Embryonic facial prominence (tissue), 1 donor: Measurements from ENCODE around the gene NPPC.
A peak's percentile ranks its signal among the peaks of the same experiment; 100 is the strongest.
"Not testable (repeated sequence)": the region's sequence is repeated elsewhere in the genome, so short reads cannot be mapped to it uniquely, and the experiment has no call there.

Experiments used
- DNase-seq: peaks from one replicate; pipeline ENCODE4 v3.0.0-alpha.2; 2016; ENCODE audit errors: extremely low spot score

The NPPC gene, protein sequence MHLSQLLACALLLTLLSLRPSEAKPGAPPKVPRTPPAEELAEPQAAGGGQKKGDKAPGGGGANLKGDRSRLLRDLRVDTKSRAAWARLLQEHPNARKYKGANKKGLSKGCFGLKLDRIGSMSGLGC

DNA sequence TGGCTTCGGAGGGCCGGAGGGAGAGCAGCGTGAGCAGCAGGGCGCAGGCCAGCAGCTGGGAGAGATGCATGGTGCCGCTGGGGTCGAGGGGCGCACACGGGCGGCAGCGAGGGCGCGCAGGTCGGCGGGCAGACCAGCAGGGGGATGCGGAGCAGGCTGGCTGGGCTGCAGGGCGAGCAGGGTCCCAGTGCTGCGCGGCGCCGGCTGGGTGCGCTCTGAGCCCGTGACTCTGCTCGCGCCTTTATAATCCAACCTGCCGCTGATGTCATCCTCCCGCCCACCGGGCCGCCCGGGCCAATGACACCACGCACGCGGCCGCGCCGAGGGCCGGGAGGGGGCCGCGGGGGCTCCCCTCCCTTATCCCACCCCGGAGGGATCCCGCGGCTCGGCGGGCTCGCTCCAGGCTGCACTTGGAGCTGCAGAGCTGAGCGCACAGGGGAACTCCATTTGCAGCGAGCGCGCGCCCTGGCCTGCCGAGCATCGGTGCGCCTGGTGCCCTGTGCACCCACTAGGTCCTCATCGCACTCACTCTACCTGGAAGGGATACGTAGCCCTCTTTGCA, at the start of gene NPPC:
NPPC (minus strand) TSS at position 217 of the 562 bp plus-strand sequence; CDS start at position 70, 147 bp downstream.
- peak; percentile 27 for DNase-seq

DNA sequence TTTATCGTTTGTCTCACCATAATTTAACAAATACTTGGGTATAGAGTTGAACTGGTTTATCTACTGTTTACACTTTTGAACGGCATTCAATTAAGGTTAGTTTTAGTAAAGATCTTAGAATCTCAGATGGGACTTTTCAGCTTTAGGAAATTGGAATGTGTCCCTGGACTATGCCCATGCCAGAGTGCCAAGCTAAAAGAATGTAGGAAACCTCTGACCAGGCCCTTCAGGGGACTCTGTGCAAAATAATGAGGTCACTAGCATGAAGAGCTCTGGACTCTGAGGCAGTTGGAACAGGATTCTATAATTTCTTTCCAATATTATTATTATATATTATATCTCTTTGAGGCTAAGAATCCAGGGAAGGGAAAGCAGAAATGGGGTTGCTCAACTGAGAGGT, 48.8 kb upstream of the NPPC start:
- no peak for DNase-seq

DNA sequence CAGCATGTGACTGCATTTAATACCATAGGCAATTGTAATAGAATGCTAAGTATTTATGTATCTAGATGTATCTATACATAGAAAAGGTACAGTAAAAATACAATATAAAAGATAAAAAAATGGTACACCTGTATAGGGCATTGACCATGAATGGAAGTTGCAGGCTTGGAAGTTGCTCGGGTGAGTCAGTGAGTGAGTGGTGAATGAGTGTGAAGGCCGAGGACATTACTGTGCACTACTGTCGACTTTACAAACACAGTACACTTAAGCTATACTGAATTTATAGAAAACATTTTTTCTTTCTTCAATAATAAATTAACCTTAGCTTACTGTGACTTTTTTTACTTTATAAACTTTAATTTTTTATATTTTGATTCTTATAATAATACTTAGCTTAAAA, 44.3 kb upstream of the NPPC start:
- no peak for DNase-seq

DNA sequence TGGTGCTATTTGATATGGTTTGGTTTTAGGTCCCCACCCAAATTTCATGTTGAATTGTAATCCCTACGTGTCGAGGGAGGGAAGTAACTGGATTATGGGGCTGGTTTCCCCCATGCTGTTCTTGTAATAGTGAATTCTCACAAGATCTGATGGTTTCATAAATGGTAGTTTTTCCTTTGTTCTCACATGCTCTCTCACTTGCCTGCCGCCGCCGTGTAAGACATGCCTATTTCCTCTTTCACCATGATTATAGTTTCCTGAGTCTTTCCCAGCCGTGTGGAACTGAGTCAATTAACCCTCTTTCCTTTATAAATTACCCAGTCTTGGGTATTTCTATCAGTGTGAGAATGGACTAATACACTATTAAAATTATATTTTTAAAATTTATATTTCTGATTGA, 42.6 kb upstream of the NPPC start:
- no peak for DNase-seq

DNA sequence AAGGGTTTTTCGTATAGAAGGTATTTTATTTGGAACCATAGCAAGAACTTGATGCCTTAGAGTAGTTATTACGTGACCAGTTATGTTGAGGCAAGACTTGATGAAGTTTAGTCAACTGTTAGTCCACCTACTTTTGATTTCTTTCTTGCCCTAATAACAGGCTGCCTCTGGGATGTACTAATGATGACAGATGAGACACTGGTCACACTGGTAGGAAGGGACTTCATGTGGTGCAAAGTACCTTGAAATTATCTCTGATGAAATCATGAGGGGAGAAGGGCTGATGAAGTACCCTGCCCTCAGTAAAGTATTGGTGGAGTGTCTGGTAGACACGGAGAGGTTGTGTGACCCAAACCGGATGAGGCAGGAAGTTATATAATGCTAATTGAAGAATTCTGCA, 40.7 kb upstream of the NPPC start:
- no peak for DNase-seq

DNA sequence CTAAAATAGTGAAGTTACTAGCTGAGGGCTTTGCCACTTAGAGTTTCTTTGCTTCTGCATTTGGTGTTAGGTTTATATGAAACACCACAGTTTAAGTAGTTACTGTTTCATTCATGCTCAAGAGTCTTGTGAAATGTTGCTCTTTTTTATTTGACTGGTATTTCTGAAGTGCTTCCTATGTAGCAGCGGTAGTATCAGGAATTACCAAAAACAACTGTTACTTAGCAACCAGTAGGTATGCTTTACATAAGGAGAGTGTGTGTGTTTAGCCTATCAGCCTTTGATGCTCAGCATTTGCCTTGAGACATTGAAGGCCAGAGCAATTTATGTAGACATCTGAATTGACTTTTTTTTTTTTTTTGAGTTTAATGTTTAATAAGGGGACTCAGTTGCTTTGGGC, 38.9 kb upstream of the NPPC start:
- no peak for DNase-seq

DNA sequence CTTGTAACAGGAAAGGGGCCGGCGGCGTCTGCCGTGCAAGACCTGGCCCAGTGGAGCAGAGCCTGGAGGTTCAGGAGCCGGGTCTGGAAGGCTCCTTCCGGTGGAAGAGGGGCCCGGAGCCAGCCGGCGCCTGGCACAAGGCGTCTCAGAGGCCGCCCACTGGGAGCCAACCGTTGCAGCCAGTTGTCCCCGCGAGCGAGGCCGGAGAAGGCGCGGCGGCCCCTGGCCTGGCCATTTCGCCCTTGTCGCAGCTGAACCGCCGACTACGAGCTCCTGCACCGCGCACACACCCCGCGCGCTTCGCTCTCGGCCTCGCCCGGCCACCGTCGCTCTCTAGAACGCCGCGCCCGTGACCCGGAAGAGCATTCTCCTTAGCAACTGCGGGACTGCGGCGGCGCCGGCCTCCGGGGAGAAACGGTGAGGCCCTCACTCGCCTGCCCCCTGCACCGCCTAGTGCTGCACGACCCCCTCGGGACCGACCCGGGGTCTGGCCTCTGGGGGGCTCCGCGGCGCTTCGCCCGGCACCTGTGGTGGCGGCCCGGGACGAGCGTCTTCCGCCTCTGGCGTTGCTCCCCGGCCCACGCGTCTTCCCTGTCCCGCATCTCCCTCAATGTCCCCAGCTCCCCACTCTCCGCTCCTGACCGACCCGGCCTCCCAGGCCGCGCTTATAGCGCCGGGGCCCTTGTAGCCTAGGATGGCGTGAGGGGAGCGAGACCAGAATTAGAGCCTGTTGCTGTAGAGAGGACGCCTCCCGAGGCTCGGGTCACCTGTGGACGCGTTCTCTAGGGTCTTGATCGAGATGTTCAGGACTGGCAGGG, 35.4 kb upstream of the NPPC start, which contains the start of gene DIS3L2:
DIS3L2 (plus strand) TSS at position 365 of the 818 bp plus-strand sequence. CDS start 53,215 bp downstream, outside the sequence.
- peak; percentile 74 for DNase-seq

DNA sequence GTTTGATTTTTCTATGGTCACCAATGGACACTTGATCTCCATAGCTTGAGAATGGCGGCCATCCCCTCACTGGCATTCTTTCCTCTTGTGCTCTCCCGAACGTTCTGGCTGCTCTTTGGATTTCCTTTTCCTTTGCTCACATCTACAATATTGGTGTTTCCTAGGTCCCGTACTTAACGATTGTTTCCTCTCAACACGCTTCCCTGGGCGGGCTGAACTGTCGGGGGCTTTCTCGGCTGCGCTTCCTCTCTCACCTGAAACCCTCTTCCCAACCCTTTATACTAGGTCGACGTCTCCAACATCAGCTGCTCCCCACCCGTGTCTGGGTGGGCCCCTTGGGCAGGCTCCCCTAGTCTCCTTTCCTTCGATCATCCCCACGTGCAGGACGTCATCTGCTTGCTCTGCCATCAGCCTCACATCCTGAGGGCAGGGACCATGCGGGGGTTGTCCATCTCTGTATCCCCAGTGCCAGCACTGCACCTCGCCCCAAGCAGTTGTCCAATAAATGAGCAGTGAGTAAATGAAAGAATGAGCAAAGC, 34.7 kb upstream of the NPPC start:
- DNase-seq = no peak

DNA sequence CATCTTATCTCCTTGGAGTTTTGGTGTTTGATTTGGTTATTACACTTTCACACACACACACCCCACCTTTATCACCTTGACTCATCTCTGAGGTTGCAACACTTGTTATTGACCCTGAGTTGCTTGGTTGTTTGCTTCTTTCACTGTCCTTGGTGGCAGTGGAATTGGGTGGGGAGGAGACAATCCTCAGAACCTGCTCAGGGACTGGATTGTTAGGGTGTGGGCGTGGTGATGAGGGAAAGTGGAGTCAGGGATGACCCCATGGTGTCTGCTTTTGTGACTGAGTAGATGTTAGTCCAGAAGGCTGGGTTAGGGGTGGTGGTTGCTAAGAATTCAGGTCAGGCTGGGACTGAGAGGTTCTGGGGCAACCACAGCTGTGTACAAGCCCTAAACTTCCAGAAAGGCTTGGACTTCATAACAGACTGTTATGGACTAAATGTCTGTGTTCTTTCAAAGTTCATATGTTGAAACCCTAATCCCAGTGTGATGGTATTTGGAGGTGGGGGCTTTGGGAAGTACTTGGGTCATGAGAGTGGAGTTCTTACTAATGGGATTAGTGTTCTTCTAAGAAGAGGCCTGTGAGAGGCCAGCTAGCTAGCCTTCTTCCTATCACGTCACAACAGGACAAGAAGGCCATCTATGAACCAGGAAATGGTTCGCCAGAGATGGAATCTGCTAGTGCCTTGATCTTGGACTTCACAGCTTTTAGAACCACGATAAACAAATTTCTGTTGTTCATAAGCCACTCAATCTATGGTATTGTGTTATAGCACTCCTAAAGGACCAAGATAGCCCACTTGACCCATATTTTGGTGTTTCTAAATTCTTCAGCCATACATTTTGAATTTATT, 31.9 kb upstream of the NPPC start:
- no peak for DNase-seq

DNA sequence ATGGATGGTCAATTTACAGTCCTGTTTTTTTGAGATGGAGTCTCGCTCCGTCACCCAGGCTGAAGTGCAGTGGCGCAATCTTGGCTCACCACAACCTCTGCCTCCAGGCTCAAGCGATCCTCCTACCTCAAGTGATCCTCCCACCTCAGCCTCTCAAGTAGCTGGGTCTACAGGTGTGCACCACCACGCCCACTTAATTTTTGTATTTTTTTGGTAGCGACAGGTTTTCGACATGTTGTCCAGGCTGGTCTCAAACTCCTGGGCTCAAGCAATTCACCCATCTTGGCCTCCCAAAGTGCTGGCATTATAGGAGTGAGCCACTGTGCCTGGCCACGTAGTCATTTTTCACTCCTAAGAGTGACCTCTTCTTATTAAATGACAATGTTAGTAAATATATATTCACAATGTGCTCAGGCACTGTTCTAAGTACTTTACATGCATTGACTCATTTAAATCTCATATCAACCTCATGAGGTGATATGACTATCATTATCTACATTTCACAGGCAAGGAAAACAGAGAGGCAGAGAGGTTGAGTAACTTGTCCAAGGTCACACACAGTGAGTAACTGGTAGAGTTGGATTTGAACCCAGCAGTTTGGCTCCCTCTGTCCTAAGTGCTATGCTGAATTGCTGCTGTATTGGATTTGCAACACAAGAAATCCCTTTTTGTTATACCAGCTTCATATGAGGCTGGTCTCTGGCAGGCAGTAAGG, 29.7 kb upstream of the NPPC start:
- DNase-seq = no peak

DNA sequence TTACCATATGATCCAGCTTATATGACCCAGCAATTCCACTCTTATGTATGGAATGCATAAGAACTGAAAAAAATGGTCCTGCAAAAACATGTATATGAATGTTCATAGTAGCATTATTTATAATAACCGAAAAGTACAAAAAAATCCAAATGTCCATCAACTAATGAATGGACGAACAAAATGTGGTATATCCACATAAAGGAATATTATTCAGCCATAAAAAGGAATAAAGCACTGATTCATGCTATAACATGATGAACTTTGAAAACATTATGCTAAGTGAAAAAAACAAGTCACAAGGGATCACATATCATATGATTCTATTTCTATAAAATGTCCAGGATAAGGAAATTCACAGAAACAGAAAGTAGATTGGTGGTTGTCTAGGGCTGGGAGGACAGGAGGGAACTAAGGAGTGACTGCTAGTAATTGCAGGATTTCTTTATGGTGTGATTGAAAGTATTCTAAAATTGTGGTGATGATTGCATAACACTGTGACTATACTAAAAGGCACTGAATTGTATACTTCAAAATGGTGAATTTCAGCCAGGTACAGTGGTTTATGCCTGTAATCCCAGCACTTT, 25.3 kb upstream of the NPPC start:
- no peak for DNase-seq

DNA sequence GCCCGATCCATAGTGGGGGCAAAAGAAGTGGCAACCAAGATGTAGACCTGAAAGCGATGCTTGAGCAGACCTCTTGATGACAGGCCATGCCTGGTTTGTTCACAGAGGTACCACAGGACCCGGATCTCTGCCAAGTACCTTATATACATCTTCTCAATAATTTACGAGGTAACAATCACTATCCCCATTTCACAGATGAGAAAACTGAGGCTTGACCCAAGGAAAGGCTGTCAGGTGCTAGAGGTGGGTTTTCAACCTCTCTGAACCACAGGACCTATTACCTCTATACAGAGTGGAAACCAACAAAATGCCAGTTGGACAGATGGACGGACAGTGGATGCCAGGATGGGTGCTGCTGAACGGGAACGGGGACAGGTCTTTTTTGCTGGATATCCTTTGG, 21.5 kb upstream of the NPPC start:
- no peak for DNase-seq

DNA sequence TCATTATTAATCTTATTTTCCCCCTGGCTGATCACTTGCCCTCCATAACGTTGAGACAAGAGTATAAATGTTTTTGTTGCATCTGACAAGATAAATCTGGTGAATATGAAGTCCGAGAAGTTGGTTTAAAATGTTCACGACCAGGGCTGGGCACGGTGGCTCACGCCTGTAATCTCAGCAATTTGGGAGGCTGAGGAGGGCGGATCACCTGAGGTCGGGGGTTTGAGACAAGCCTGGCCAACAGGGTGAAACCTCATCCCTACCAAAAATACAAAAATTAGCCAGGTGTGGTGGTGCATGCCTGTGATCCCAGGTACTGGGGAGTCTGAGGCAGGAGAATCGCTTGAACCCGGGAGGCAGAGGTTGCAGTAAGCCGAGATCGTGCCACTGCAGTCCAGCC, 20.9 kb upstream of the NPPC start:
- not testable (repeated sequence) for DNase-seq

DNA sequence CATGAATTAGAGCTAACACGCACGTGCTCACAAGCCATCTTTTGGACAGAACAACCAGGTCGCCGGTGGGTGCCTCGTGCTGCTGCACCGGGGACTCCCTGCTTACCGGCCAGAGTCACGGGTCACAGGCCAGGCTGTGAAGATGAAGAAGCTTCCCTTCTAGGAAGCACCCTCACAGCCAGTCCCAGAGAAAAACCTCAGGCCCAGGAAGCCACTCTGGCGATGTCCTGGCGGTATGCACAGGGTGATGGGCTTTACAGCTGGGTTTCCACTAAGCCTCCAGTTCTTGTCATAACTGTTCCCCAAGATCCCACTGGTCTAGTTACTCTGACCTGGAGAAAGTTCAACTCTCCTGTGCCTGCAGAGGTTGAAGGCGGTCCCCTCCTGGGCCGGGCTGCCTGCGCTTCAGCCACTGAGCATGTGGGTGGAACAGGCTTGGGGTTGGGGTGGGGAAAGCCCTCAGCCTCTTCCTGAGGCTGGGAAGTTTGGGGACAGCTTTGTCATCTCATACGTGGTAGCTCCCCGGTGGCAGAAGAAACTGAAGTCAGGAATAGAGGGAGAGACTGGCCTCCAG, 20.1 kb upstream of the NPPC start:
- DNase-seq = no peak

DNA sequence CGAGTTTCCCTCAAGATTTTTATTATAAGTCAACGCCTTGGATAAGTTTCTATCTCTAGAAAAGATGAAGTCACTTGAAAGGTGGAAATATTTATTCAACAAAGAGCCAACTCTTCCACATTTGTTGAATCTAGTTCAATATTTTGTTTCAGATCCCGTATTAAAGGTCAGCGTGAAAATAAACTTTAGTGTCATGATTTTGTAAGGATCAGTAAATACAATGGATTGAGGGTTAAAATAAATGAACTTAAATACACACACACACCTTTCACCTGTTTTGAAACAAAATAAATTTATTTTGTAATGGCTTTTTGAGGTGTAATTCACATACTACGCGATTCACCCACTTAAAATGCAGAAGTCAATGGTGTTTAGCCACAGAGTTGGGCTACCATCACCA, 16.0 kb upstream of the NPPC start:
- DNase-seq = no peak

DNA sequence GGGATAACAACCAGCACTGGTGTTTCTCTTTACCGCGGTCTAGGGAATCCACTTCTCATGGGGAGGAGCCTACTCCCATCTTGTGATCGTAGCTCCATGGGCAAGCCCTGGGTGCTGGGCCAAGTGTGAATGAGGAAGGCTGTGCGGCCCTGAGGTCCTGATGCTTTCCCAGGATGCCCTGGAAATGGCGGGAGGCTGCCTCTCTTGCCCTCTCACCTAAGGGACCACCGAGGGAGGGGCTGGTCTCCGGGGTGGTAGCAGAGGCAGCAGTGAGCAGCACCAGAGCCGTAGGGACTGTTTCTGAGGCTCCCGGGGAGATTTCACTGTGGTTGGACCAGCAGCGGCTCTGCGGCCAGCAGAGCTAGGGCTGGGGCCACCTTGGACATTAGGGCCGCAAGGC, 15.5 kb upstream of the NPPC start:
- DNase-seq = no peak

DNA sequence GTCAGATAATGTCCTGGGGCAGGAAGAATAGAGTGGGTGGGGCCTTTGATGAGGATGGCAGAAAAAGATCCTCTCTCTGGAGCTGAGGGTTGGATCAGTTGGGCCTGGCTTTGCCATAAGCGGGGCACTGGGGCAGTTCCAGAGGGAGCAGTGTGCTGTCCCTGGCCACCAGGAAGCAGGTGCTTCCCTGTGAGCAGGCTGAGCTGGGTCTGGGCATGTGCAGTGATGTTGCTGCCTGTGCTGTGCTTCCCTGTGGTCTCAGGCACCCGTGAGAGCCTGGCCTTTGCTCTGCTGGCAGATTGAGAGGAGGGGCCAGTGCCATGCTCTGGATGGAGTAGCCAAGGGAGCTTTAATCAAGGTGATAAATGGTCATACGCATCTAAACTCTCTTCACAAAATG, 14.6 kb upstream of the NPPC start:
- no peak for DNase-seq

DNA sequence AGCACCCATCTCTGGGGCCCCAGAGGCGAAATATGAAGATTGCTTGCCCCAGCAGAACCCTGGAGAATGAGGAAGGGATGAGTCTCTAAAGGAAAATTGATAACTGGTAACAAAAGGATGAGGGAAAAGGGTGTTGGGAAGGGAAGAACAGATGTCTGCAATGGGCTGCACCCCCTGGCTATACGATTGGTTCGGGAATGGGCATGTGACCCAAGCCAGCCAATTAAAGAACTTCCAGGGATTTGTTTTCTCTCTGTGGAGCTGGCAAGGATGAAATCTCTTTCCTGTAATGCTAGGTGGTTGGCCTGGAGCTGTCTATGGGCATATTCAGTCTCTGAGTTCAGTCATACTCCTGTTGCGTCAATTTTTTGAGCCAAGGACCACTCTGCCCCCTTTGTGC, 12.8 kb upstream of the NPPC start:
- no peak for DNase-seq

DNA sequence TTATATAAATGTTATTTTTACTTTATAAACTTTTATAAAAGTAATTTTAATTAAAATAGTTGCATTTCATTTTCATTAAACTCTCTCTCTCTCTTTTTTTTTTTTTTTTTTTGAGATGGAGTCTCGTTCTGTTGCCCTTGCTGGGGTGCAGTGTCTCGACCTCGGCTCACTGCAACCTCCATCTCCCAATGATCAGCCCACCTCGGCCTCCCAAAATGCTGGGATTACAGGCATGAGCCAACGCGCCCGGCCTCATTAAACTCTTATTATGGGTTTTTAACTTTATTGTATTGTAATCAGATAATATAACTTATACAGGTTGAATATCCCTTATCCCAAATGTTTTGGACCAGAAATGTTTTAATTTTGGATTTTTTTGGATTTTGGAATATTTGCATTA, 10.9 kb upstream of the NPPC start:
- no peak for DNase-seq

DNA sequence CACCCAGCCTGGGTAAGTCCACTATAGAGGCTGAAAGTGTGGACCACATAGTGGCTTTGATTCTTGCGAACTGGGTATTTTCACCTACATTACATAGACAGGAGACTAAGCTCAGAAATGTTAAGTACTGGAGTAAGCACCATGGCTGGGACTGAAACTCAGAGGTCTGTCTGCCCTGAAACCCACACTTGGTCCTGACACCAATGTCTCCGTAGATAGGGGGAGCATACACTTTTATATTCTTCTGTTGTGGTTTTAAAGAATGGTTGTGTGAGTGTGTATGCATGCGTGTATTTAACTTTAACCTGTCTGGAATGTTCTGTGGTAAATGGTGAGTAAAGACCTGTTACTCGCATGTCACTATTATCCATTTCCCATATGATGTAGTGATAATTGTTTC, 10.3 kb upstream of the NPPC start:
- no peak for DNase-seq

DNA sequence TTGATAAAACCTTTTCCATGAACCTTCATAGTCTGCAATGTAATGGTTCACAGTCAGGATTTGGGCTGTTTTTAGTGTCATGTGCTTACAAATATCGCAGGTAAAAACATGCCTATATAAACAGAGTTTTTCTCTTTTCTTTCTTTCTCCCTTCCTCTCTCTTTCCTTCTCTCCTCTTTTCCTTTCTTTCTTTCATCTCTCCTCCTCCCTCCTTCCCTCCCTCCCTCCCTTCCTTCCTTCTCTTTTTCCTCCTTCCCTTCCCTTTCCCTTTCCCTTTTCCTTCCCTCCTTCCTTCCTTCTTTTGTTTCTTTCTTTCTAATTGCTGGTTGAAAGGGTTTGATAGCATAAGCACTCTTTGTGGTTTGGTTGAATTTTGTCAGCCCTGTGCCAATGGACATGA, 9.6 kb upstream of the NPPC start:
- no peak for DNase-seq
